GM19397 (cell line): Measurements from ENCODE around the gene SERINC3.

Experiments
- ATAC-seq: cut with Tn5 transposase; IDR thresholded peaks from one replicate; pipeline ENCODE4 v1.9.1; 2021; ENCODE audit warnings: mild to moderate bottlenecking, moderate library complexity; ENCODE audit not compliant: unreplicated experiment

SERINC3 gene

DNA sequence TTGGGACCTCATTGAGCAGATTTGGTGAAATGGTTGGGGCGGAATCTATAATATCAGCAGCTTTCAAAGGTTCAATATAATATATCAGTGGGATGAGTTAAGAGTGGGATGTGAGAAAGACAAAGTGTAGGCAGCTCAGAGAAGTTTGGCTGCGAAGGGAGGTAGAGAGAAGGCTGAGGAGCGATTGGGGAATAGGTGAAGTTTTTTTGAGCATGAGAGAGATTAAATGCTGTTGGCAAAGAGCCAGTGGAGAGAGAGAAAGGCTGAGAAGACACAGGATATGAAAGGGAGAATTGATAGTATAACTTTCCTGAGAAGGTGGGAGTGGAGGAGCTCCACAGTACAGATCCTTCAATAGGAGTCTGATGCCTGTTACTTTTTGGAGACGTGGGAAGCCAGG is 12.1 kb upstream of the SERINC3 start:
- no peak for ATAC-seq

DNA sequence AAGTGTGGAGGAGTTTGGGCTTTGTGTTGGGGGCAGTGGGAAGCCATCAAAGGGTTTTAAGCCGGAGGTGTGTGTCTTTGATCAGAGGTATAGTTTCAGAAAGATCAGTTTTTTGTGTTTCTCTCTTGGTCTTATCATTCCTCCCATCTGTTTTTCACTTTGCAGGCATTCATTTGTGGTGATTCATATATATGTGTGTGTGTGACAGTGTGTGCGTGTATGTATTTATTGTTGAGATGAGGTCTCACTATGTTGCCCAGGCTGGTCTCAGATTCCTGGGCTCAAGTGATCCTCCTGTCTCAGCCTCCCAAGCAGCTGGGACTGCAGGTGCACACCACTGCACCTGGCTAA is 11.1 kb upstream of the SERINC3 start:
- no peak for ATAC-seq

- no peak for ATAC-seq
Observed at GRCh38 chr20:44532259-44532980, 10.6 kb upstream of the SERINC3 start.

DNA sequence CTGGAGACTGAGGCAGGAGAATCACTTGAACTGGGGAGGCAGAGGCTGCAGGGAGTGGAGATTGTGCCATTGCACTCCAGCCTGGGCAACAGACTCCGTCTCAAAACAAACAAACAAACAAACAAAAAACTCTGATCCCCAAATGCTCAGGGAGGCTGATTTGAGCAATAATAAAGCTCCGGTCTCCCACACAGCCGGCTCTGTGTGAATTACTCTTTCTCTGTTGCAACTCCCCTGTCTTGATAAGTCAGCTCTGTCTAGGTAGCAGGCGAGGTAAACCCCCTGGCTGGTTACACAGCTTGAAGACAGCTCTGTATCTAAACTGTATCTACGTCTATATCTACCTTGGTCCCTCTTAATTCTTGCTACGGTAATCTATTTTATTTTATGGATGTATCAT is 6.4 kb upstream of the SERINC3 start:
- ATAC-seq = no peak

GRCh38 chr20:44527716-44528199 is 5.9 kb upstream of the SERINC3 start:
- ATAC-seq = no peak

GRCh38 chr20:44526129-44526528 is 4.3 kb upstream of the SERINC3 start:
- no peak for ATAC-seq

DNA sequence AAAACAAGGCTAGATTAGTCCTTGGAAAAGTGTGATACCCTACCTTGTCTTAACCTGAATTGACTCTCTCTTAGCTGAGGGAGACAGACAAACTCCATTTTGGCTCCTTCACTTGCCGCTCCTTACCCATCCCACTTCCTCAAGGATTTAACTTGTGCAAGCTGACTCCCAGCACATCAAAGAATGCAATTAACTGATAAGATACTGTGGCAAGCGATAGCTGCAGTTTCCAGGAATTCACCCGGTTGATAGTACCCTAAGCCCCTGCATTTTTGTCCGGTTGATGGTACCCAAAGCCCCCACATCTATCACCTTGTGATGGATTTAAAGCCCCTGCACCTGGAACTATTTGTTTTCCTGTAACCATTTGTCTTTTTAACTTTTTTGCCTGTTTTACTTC is 1.9 kb upstream of the SERINC3 start:
- ATAC-seq = no peak

- no peak for ATAC-seq
Observed at GRCh38 chr20:44522841-44523240, 971 bp upstream of the SERINC3 start.

GRCh38 chr20:44520881-44521280 is 989 bp downstream of the SERINC3 start:
- ATAC-seq = no peak

DNA sequence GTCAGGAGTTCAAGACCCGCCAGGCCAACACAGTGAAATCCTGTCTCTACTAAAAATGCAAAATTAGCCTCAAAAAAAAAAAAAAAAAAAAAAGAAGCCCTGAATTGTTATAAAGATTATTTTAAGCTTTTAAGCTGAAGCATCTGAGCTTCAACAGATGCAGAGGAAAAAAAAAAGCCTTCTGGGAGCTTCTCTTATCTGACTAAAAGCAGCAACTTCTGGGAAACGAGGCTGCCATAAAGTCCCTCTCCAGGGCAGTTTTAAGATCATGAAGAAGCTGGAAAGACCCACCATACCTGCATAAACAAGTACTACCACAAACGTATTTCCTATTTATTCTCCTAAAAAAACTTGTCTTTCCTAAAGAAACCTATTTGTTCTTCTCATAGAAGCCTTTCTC is 3.6 kb downstream of the SERINC3 start:
- no peak for ATAC-seq

GRCh38 chr20:44517454-44517853 is 4.4 kb downstream of the SERINC3 start:
- no peak for ATAC-seq

DNA sequence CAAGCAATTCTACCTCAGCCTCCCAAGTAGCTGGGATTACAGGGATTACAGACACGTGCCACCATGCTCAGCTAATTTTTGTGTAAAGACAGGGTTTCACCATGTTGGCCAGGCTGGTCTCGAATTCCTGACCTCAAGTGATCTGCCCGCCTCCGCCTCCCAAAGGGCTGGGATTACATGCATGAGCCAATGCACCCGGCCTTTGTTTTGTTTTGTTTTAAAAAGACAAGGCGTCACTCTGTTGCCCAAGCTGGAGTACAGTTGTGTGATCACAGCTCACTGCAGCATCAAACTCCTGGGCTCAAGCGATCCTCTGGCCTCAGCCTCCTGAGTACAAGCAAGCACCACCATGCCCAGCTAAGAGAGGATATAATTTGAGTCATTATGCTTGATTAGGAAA is 5.4 kb downstream of the SERINC3 start:
- ATAC-seq = no peak

- ATAC-seq = no peak
Observed at GRCh38 chr20:44513871-44514270, 8.0 kb downstream of the SERINC3 start.

GRCh38 chr20:44509762-44510161 is 12.1 kb downstream of the SERINC3 start:
- ATAC-seq = no peak

- ATAC-seq = no peak
Observed at GRCh38 chr20:44504402-44505307, 17.2 kb downstream of the SERINC3 start.

- no peak for ATAC-seq
Observed at GRCh38 chr20:44502968-44503367, 18.9 kb downstream of the SERINC3 start.

- ATAC-seq = no peak
Observed at GRCh38 chr20:44501448-44501847, 20.4 kb downstream of the SERINC3 start.

- ATAC-seq = no peak
Observed at GRCh38 chr20:44500221-44500620, 21.6 kb downstream of the SERINC3 start.

DNA sequence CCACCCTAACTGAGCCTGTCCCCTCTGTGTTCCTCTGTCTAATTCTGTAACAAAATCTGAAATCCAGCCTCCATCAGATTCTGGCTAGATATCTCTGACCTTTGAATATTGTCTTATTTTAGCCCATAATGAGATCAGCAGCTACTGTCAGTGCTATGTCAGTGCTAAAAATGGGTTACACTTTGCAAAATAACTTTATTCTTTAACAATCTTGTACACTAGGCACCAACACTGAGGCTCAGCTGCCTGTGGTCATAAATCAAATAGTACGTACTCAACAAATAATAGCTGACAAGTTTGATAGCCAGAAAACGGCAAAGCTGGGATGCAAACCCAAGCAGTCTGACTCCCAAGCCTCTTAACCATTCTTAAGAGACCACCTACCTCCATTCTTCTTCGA is 24.1 kb downstream of the SERINC3 start:
- no peak for ATAC-seq

- ATAC-seq = no peak
Observed at GRCh38 chr20:44496976-44497375, 24.9 kb downstream of the SERINC3 start.

DNA sequence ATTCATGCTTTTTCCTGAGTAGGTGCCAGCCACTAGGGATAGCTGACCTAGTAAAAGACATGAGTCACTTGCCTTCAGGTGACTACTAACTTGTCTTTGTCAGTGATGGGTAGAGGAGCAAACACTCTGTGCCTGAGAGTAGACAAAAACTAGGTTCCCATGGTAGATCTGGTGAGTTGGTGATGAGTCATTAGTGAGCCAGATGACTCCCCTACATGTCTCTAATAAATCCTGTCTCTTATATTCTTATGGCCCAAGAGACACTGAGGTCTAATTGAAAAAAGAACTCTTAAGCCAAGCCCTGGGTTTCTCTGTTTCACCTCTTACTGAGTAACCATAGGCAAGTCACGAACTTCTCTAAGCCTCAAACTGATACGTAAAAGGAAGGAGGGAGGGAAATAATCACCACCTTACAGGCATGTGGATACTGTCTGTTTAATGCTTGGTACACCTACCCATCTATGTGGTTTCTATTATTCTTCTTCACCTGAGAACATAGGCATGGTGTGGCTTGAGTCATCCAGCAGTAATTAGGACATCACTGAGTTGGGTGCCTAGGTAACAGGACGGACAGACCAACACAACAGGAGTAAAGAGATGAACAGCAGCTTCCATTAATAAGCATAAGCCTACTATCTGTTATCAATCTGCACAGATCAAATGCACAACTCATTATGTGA is 25.9 kb downstream of the SERINC3 start:
- ATAC-seq = no peak

- no peak for ATAC-seq
Observed at GRCh38 chr20:44495257-44495656, 26.6 kb downstream of the SERINC3 start.
